GM19351 (cell line): ENCODE measurements around the gene WDR6.

Experiments used
- ATAC-seq: cut with Tn5 transposase; IDR thresholded peaks from one replicate; pipeline ENCODE4 v1.9.1; 2021; ENCODE audit warnings: mild to moderate bottlenecking, moderate library complexity; ENCODE audit not compliant: unreplicated experiment

WDR6 gene

GRCh38 chr3:49007068-49007770 lies at the start of gene WDR6:
TSS of gene WDR6 (plus strand) at chr3:49007391. CDS start at chr3:49007432, 41 bp downstream.
- peak; percentile 84 for ATAC-seq

- no peak for ATAC-seq
Measured at GRCh38 chr3:48960841-48961413, 46.3 kb upstream of the WDR6 start.

DNA sequence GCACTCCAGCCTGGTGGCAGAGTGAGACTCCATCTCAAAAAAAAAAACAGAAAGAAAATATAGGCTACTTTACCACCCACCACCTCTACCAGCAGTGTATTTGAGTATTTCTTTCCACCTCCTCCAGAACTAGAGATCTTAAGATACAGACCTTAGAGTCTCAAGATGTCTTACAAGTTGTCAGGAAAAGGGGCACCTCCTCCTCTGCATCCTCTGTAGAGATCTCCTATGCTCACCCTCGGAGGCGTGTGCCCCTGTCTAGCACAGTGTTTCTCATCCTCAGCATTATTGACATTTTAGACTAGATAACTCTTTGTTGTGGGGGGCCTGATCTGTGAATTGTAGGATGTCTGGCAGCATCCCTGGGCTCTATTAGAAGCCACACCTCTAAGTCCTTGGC lies 44.9 kb upstream of the WDR6 start:
- no peak for ATAC-seq

- no peak for ATAC-seq
Measured at GRCh38 chr3:48962939-48963338, 44.3 kb upstream of the WDR6 start.

DNA sequence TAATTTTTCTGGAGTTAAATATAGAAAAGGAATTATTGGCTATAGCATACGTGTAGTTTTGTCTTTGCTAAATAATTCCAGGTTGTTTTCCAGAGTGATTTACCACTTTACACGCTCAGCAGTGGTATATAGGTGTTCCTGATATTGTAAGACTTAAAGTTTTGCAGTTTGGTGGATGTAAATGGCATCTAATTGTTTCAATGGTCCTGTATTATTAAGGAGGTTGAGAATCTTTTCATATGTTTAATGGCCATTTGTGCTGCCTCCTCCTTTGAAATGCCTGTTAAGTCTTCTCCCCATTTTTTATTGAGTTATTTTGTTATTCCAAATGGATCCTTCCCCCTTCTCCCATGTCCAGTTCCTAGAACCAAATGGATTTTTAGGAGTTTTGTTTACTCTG lies 43.6 kb upstream of the WDR6 start:
- ATAC-seq, result no peak

GRCh38 chr3:48966367-48966766 lies 40.8 kb upstream of the WDR6 start:
- ATAC-seq, result no peak

DNA sequence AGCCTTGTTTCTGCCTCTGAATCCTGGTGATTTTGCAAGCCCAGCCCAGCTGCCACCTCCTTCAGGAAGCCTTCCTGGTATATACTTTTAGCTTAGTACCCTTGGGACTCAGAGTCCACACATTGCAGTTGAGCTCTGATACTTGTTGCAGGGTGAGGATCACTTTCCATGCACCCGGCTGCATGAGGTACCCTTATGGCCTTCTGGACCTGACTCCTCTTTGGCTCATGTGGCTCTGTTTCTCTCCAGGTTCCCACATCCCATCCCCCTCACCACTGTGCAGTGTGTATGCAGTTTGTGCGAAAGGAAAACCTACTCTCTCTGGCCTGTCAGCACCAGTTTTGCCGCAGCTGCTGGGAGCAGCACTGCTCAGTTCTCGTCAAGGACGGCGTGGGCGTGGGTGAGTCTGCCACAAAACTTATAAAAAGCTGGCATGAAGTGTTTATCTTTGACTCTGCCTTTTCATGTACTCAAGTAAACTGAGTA lies 40.3 kb upstream of the WDR6 start:
- no peak for ATAC-seq

DNA sequence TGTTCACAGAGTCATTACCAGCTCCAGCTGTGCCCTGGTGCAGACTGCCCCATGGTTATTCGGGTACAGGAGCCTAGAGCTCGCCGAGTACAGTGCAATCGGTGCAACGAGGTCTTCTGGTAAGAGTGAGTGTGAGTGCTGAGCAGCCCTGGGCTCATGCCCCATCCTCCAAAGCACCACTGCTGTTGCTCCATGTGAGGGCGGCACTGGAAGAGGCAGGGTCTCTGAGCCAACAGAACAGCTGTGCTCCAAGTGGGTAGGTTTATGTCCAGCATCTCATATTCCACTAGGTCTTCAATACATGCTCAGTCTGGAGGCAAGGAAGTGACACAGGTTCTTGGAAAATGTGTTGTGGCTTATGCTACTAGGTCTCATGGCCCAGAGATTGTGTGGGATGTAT lies 36.6 kb upstream of the WDR6 start:
- no peak for ATAC-seq

DNA sequence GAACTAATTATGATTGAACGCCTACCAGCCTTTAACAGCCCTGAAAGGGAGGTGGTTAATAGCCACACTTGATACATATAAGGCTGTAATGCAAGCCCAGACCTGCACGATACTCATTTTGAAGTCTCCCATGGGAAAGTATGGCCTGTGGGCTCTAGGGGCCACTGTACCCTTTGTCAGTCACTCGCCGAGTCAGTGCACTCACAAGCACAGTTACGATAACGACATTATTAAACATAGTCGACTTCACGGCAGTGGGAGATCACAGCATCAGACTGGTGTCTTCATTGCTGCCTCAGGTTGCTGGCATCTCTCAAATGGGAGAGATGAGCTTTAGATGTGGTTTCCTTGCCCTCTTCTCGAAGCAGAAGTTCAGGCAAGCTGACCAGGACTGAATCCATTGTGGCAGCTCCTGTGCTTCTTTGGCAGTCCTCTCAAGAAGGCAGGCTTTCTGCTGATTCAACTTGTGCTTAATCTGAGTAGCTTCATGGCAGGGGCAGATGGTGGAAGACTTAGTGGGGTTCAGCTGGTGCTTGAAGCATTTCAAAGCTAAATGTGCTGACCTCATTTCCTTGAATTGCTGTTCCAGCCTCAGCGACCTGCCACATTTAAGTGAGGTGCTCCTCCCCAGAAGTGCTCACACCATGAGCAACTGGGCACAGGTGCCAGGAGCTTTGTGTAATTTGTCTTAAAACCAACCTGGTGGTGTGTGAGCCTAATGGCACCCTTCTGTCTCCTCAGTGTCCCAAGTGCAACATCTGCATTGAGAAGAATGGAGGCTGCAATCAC lies 32.9 kb upstream of the WDR6 start:
- ATAC-seq, result no peak

- ATAC-seq, result no peak
Measured at GRCh38 chr3:48979451-48979850, 27.7 kb upstream of the WDR6 start.

- ATAC-seq, result no peak
Measured at GRCh38 chr3:48980295-48980694, 26.9 kb upstream of the WDR6 start.

DNA sequence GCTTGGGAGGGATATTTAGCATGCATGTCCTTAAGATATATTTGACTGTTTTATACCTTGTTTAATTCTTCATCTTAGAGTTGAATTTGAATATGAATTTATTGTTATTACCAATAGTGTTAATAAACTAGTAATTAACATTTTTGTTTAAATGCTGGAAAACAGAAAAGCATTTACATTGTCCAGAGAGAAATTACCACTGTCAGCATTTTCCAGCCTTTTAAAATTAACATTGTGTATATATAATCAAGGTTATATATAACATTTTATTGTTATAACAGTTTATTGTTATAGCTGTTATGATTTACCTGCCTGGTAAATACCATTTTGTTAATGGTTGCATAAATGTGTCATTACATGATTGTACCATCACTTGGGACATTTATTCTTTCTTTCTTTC lies 25.2 kb upstream of the WDR6 start:
- no peak for ATAC-seq

GRCh38 chr3:48982686-48983085 lies 24.5 kb upstream of the WDR6 start:
- ATAC-seq, result no peak

DNA sequence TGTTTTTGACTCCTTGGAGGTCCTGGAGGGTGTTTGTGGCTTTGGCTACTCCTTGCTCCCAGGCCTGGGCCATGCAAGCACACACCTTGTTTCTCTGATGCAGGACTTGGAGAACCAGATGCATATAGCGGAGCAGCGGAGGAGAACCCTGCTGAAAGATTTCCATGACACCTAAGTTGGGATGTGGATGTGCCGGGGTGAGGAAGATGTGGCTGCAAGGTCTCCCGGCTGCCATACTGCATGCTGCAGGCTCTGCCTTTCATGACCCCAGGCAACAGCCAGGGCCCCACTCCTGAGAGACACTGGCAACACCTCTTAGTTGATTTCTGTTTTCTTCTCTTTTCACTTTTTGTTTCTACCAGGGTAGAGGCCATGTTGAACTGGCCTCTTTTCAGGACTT lies 24.1 kb upstream of the WDR6 start:
- ATAC-seq, result no peak

DNA sequence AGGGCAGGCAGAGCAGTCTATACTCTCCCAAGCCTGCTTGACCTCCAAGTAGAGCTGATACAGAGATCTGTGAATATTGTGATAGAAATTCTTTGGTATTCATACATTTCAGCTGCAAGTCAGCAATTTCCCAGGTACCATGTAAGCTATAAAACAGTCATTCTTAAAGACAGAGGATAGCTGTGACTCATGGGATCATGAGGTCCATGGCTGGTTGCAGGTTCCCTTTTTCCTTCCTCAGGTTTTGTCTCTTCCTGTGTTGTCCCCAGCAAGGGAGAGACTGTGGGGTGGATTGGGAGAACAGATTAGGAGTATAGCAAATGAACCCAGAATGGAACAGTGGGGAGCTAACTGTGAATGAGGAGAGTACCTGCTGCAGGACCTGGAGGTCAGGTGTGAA lies 22.5 kb upstream of the WDR6 start:
- no peak for ATAC-seq

DNA sequence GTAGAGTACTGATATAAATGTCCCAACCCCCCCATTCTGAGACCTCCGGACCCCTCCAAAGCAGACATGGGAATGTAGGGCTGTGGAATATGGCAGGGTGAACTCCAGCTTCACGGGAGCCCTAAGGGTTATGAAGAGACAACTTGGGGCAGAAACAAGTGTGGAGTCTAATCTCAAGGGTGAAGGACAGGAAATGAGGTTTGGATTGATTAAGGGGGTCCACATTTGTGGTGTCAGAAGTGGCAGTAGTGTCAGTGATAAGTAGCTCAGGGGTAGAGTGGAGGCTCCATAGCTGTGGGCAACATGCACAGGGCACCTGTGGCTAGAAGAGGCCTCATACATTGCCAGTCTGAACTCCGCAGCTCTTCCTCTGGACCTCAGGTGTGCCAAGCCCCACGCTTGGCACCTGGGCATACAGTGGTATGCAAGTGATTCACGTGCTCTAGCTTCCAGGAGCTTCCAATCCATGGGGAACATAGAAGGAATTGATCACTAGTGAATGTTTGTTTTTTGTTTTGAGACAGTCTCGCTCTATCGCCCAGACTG lies 21.3 kb upstream of the WDR6 start:
- no peak for ATAC-seq

GRCh38 chr3:48989126-48989795 lies 17.9 kb upstream of the WDR6 start:
- no peak for ATAC-seq

- peak; percentile 57 for ATAC-seq
Measured at GRCh38 chr3:48989796-48990635, 17.2 kb upstream of the WDR6 start, which contains the start of gene P4HTM. TSS of gene P4HTM (plus strand) at chr3:48990241. CDS start at chr3:48990257, 16 bp downstream.

DNA sequence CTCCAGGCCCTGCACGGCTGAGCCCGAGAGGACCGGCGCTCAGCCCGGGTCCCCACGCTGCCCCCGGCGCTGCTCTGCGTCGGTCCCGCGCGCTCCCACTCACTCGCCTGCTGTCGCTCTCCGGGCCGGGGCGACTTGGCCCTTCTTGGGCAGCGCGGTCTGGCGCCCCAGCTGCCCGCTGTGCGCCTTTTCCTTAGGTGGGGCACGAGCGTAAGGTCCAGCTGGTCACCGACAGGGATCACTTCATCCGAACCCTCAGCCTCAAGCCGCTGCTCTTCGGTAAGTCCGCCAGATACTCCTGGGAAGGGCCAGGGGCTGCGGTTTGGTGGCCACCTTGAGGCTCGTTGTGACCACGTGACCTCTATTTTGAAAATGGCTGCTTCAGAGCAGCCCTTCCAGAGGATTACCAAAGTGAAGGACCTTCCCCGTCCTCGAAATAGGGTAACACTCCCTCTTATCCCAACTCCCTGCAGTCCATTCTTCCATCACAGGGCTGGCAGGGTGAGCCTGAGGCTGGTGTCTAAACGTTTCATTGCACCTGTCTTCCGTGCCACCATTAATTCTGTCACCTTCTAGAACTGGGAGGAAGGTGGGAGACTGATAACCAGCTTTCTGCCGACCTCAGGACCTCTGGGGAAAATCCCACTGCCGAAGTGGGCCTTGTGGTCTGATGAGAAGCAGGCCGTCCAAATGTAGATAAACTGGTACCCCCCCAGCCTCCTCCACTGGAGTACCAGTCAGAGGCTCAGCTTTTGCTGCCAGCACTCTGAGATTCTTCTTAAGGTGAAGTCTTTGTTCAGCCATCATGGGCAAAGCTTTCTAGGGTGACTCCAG lies 16.3 kb upstream of the WDR6 start:
- peak; percentile 18 for ATAC-seq
